ENCODE measurements around the gene ELAPOR1.

ELAPOR1 gene

GRCh38 chr1:109075531-109076490 lies 38.1 kb upstream of the ELAPOR1 start, which contains the start of gene TAF13:
TAF13 (minus strand) TSS chr1:109076003; CDS start chr1:109075947, 56 bp downstream.
- TF ChIP-seq CREB1 (IDR thresholded peaks at IDR 0.05; ENCODE audit: low read depth): peak; percentile 87
- no peak for TF ChIP-seq RAD21 (IDR thresholded peaks at IDR 0.05; ENCODE audit: low read depth)
- TF ChIP-seq, protein P1, sequence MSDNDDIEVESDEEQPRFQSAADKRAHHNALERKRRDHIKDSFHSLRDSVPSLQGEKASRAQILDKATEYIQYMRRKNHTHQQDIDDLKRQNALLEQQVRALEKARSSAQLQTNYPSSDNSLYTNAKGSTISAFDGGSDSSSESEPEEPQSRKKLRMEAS (IDR thresholded peaks at IDR 0.05): peak; percentile 80
- peak; percentile 58 for TF ChIP-seq YY1 (IDR thresholded peaks at IDR 0.05; ENCODE audit: low read depth)
- TF ChIP-seq NFIC (IDR thresholded peaks at IDR 0.05): peak; percentile 22; the same call in 1 of the 2 replicates
- TF ChIP-seq TEAD4 (IDR thresholded peaks at IDR 0.05): 0 out of 2 replicates have a peak, but pooled peaks have one; percentile 47
- no peak for TF ChIP-seq EGR1 (IDR thresholded peaks at IDR 0.05)
- TF ChIP-seq TCF12 (IDR thresholded peaks at IDR 0.05; ENCODE audit: low read depth): no peak; the same call in 1 of the 2 replicates
- TF ChIP-seq TAF1 (IDR thresholded peaks at IDR 0.05; ENCODE audit: low read depth): peak; percentile 77; the same call in 1 of the 2 replicates

GRCh38 chr1:109078317-109078716 lies 35.6 kb upstream of the ELAPOR1 start:
- TF ChIP-seq ZBTB7A (IDR thresholded peaks at IDR 0.05; ENCODE audit: low read depth) (no peak), FOXM1 (IDR thresholded peaks at IDR 0.05; ENCODE audit: borderline replicate concordance, low read depth) (no peak), CREB1 (IDR thresholded peaks at IDR 0.05; ENCODE audit: low read depth) (no peak), EP300 (IDR thresholded peaks at IDR 0.05; ENCODE audit: borderline replicate concordance) (no peak), TCF12 (IDR thresholded peaks at IDR 0.05; ENCODE audit: low read depth) (no peak), EGR1 (IDR thresholded peaks at IDR 0.05) (no peak)
- TF ChIP-seq, protein P2, sequence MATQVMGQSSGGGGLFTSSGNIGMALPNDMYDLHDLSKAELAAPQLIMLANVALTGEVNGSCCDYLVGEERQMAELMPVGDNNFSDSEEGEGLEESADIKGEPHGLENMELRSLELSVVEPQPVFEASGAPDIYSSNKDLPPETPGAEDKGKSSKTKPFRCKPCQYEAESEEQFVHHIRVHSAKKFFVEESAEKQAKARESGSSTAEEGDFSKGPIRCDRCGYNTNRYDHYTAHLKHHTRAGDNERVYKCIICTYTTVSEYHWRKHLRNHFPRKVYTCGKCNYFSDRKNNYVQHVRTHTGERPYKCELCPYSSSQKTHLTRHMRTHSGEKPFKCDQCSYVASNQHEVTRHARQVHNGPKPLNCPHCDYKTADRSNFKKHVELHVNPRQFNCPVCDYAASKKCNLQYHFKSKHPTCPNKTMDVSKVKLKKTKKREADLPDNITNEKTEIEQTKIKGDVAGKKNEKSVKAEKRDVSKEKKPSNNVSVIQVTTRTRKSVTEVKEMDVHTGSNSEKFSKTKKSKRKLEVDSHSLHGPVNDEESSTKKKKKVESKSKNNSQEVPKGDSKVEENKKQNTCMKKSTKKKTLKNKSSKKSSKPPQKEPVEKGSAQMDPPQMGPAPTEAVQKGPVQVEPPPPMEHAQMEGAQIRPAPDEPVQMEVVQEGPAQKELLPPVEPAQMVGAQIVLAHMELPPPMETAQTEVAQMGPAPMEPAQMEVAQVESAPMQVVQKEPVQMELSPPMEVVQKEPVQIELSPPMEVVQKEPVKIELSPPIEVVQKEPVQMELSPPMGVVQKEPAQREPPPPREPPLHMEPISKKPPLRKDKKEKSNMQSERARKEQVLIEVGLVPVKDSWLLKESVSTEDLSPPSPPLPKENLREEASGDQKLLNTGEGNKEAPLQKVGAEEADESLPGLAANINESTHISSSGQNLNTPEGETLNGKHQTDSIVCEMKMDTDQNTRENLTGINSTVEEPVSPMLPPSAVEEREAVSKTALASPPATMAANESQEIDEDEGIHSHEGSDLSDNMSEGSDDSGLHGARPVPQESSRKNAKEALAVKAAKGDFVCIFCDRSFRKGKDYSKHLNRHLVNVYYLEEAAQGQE (IDR thresholded peaks at IDR 0.05; ENCODE audit: low read depth): no peak
- TF ChIP-seq, protein P1 (IDR thresholded peaks at IDR 0.05): no peak
- TF ChIP-seq, protein P3, sequence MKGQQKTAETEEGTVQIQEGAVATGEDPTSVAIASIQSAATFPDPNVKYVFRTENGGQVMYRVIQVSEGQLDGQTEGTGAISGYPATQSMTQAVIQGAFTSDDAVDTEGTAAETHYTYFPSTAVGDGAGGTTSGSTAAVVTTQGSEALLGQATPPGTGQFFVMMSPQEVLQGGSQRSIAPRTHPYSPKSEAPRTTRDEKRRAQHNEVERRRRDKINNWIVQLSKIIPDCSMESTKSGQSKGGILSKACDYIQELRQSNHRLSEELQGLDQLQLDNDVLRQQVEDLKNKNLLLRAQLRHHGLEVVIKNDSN (IDR thresholded peaks at IDR 0.05): no peak

GRCh38 chr1:109079240-109079622 lies 34.7 kb upstream of the ELAPOR1 start:
- TF ChIP-seq ZBTB7A (IDR thresholded peaks at IDR 0.05; ENCODE audit: low read depth) (no peak), TAF1 (IDR thresholded peaks at IDR 0.05; ENCODE audit: low read depth) (no peak), YY1 (IDR thresholded peaks at IDR 0.05; ENCODE audit: low read depth) (no peak)
- TF ChIP-seq, protein P2 (IDR thresholded peaks at IDR 0.05; ENCODE audit: low read depth): no peak

- TF ChIP-seq EP300 (IDR thresholded peaks at IDR 0.05; ENCODE audit: borderline replicate concordance) (no peak), NFIC (IDR thresholded peaks at IDR 0.05) (no peak), TEAD4 (IDR thresholded peaks at IDR 0.05) (no peak), FOXM1 (IDR thresholded peaks at IDR 0.05; ENCODE audit: borderline replicate concordance, low read depth) (no peak), YY1 (IDR thresholded peaks at IDR 0.05; ENCODE audit: low read depth) (no peak), CEBPB (IDR thresholded peaks at IDR 0.05) (no peak), TAF1 (IDR thresholded peaks at IDR 0.05; ENCODE audit: low read depth) (no peak), RAD21 (IDR thresholded peaks at IDR 0.05; ENCODE audit: low read depth) (no peak), TCF12 (IDR thresholded peaks at IDR 0.05; ENCODE audit: low read depth) (no peak), ZBTB7A (IDR thresholded peaks at IDR 0.05; ENCODE audit: low read depth) (no peak), CREB1 (IDR thresholded peaks at IDR 0.05; ENCODE audit: low read depth) (no peak), EGR1 (IDR thresholded peaks at IDR 0.05) (no peak)
- TF ChIP-seq, protein P1 (IDR thresholded peaks at IDR 0.05): no peak
- TF ChIP-seq, protein P3 (IDR thresholded peaks at IDR 0.05): no peak
- TF ChIP-seq, protein P2 (IDR thresholded peaks at IDR 0.05; ENCODE audit: low read depth): no peak
Measured at GRCh38 chr1:109080441-109081082, 33.4 kb upstream of the ELAPOR1 start.
